GM12874 (cell line): Measurements from ENCODE around the gene RNF207.

Experiments used
- CTCF ChIP-seq: IDR thresholded peaks from 2 replicates; pipeline ENCODE4 v1.5.1; 2011; ENCODE audit warnings: low read depth, mild to moderate bottlenecking, control low read depth, low read length, moderate library complexity; ENCODE audit not compliant: insufficient read depth

The RNF207 gene

DNA sequence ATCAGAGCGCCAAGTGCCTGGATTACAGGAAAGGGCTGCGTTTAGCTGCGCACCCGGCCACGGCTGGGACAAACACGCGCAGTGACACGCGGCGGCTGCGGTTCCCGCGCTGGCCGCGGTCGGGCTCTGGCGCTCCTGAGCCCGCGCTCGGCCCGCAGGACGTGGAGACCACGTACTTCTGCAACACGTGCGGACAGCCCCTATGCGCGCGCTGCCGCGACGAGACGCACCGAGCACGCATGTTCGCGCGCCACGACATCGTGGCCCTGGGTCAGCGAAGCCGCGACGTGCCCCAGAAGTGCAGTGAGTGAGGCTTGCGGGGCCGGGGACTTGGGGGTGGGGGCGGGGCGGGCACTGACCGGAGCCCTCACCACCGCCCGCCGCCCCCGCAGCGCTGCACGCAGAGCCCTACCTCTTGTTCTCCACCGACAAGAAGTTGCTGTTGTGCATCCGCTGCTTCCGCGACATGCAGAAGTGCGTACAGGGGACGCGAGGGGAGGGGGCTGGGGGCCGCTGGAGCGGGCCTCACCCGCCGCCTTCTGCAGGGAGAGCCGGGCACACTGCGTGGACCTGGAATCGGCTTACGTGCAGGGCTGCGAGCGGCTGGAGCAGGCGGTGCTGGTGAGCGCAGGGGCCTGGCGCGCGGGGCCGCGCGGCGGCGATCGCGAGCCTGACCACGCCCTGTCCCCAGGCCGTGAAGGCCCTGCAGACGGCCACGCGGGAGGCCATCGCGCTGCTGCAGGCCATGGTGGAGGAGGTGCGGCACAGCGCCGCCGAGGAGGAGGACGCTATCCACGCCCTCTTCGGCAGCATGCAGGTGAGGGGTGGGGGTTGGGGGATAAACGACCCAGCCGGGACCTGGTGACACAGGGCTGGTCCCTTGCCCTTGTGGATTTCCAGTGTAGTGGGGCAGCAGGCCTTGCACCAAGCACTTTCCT, 3.1 kb downstream of the RNF207 start:
- peak; percentile 61 for TF ChIP-seq CTCF

DNA sequence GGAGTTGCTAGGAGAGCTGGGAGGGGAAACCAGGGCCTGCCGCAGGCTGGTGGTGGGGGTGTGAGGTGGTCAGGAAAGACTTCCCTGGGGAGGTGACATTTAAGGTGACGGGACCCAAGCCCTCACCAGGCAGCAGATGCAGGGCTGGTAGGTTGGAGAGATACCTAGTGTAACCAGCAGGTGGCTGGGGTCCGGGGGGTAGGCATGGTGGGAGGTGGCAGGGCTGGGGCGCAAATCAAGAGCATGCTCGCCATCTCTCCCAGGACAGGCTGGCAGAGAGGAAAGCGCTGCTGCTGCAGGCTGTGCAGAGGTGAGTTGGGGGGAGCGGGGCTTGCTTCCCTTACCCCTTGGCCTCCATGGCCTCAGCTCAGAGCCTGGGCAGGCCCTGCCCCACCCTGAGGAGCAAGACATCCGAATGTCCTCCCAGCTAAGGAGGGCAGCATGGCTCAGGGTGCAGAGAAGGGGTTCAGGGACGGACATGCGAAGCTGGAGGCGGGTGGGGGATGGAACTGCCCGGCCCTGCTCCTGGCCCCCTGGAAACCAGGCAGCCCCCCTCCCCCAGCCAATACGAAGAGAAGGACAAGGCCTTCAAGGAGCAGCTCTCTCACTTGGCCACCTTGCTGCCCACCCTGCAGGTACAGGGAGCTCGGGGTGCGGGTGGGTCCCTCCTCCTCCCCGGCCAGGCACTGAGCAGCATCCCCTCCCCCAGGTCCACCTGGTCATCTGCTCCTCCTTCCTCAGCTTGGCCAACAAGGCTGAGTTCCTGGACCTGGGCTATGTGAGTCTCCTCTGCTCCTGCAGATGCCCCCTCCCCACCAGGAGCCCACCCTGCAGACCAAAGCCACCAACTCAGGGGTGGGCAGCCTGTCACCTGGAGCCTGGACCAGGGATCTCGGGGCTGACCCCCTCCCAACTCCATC, 4.0 kb downstream of the RNF207 start:
- peak; percentile 64 for TF ChIP-seq CTCF

GRCh38 chr1:6210591-6211355, 4.9 kb downstream of the RNF207 start:
- no peak for TF ChIP-seq CTCF

GRCh38 chr1:6211731-6212130, 5.8 kb downstream of the RNF207 start:
- no peak for TF ChIP-seq CTCF

GRCh38 chr1:6212193-6212959, 6.5 kb downstream of the RNF207 start:
- TF ChIP-seq CTCF = no peak

DNA sequence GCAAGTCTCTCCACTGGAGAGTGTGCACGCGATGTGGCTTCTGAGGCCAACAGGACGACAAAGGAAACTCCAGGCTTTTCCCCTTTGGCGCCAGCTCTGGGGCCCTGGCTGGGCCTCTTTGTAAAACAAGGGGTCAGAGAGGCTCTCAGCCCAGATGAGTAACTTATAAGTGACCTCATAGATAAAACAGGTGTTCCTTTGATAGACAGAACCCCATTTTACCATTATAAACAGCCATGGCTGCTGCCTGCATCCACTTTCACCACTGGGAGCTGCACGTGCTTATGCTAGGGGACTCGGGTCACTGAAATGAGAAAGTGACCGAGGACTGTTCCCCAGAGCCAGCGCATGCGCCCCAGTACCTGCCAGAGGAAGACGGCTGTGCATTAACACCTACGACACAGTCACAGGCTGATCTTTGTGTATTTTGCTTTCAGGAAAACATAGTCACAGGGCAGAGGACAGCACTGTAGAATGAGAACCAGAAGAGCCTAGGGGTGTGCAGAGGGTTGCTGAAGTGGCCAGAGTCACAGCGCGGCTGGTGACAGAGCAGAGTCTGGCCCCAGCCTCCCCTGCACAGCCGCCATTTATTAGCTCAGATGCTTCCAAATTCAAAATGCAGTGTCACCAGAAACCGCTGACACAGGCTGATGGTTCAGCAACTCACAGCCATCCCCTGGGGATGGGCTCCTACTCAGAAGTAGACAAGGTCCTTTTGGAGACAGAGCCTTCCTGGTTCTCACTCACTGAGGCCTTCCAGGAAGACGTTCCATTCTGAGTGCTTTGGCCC, 12.7 kb downstream of the RNF207 start:
- no peak for TF ChIP-seq CTCF
